Nephron (organoid): ENCODE measurements around the gene GPR3.
A peak's percentile ranks its signal among the peaks of the same experiment; 100 is the strongest.
"Not testable (repeated sequence)": the region's sequence is repeated elsewhere in the genome, so short reads cannot be mapped to it uniquely, and the experiment has no call there.

Experiments
- H3K27ac Mint-ChIP-seq, 3 experiments: 2 replicates each; pipeline ENCODE4 v1.8.0; 2020; ENCODE audit warnings: mixed read lengths in 3 of 3, mild to moderate bottlenecking in 2 of 3, moderate library complexity in 1 of 3
- H3K27me3 Mint-ChIP-seq: 2 replicates; pipeline ENCODE4 v1.8.0; 2021; ENCODE audit warnings: low read depth, mild to moderate bottlenecking, moderate library complexity, mixed read lengths
- H3K36me3 Mint-ChIP-seq: 2 replicates; pipeline ENCODE4 v1.8.0; 2020; ENCODE audit warnings: low read depth, mixed read lengths
- H3K4me1 Mint-ChIP-seq: 2 replicates; pipeline ENCODE4 v1.8.0; 2020; ENCODE audit warnings: mixed read lengths
- H3K4me3 Mint-ChIP-seq, 3 experiments: 2 replicates each; pipeline ENCODE4 v1.8.0; 2020; ENCODE audit warnings: mild to moderate bottlenecking in 3 of 3, mixed read lengths in 3 of 3, moderate library complexity in 2 of 3
- H3K9me3 Mint-ChIP-seq: 2 replicates; pipeline ENCODE4 v1.8.0; 2020; ENCODE audit warnings: mixed read lengths
- TF ChIP-seq, protein P1 (sequence below), 3 experiments: fragments of 200-600 bp; sonication (generic); IDR thresholded peaks; one replicate each; pipeline ENCODE4 v1.5.0; 2021; ENCODE audit warnings: antibody characterized with exemption in 3 of 3; ENCODE audit not compliant: unreplicated experiment in 3 of 3

The GPR3 gene

DNA sequence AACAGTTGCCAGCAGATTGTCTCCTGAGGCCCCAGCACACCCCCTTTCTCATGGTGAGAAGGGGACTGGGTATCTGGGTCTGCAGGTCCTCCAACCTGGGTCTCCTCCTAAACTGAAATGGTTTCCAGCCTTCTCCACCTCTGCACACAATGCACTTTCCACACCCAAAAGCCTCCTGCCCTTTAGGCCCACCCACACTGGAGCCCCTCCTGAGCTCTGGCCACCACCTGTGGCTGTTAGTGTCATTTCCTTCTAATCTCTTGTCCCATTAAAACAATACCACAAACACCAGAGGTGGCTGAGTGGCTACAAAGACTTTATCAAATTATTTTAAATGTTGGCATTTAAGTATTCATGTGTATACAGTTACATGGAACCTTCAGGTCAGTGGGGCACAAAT is 11.5 kb downstream of the GPR3 start:
- Mint-ChIP-seq H3K27me3 (peaks cover 1% of the 10 kb centered on the region), H3K27ac (peak overlapping the region; percentile 97 to 99 (median 97)), H3K4me1 (peaks cover 76% of the 10 kb centered on the region), H3K9me3 (no peaks in the 10 kb centered on the region), H3K36me3 (peaks cover 22% of the 10 kb centered on the region), H3K4me3 (peak overlapping the region in 2 of 3 experiments; percentile 16 to 67)
- TF ChIP-seq, protein P1, sequence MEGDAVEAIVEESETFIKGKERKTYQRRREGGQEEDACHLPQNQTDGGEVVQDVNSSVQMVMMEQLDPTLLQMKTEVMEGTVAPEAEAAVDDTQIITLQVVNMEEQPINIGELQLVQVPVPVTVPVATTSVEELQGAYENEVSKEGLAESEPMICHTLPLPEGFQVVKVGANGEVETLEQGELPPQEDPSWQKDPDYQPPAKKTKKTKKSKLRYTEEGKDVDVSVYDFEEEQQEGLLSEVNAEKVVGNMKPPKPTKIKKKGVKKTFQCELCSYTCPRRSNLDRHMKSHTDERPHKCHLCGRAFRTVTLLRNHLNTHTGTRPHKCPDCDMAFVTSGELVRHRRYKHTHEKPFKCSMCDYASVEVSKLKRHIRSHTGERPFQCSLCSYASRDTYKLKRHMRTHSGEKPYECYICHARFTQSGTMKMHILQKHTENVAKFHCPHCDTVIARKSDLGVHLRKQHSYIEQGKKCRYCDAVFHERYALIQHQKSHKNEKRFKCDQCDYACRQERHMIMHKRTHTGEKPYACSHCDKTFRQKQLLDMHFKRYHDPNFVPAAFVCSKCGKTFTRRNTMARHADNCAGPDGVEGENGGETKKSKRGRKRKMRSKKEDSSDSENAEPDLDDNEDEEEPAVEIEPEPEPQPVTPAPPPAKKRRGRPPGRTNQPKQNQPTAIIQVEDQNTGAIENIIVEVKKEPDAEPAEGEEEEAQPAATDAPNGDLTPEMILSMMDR (IDR thresholded peaks at IDR 0.05; ENCODE audit: unreplicated experiment in 3 of 3) = no peak

DNA sequence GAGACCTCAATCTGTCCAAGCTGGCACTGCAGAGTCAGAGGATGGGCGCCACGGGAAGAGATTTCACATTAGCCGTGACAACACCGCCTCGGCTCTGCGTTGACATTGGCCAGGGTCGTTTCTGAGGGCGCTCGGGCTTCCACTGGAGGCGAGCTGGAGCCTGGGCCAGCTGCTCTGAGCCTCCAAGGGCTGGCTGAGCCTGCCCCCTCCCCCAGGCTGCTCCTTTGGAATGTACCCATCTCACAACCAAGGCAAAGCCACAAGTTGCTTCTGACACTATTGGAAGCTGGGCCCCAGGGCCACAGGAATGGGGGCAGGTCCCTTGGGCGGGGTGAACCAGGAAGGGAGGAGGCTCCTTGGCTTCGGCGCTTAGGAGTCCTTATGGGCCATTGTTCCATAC is 12.7 kb downstream of the GPR3 start:
- Mint-ChIP-seq H3K27ac (peak overlapping the region; percentile 93 to 99 (median 97)), H3K4me1 (peaks cover 68% of the 10 kb centered on the region), H3K27me3 (no peaks in the 10 kb centered on the region)

DNA sequence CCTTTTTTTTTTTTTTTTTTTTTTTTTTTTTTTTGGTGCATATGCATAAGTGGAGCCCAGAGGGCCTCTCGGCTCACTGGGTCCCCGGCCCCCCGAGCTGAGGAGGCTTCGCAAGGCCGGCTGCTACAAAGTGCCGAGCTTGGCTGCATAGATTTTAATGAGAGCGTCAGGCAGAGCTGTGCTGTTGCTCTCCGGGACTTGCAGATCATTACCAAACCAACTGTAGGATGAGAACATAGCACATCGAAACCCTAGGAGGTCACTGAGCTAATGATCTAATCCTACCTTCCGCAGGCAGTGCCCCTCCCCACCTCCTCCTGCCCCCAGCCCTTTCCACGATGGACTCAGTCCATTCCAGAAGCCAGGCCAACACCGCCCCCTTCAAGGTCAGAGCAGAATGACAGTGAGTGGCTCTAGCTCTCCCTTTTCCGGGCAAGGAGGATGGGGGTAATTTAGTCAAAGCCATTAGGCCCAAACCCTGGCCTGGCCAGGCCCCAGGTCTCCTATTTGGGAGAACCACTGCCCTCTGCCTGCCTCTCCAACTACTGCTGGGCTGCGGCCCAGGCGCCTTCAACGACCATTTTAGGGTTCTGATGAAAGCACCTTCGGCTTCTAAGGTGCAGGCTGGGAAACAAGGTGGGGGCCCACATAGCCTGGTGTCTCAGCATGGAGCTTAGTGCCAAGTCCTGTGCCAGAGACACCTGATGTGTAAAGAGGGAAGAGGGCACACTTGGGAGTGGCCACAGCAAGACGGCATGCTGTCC is 13.4 kb downstream of the GPR3 start:
- not testable (repeated sequence) for H3K9me3 Mint-ChIP-seq, H3K4me3 Mint-ChIP-seq, H3K27me3 Mint-ChIP-seq
- Mint-ChIP-seq H3K4me1 (peaks cover 61% of the 10 kb centered on the region), H3K36me3 (peaks cover 31% of the 10 kb centered on the region), H3K27ac (peak overlapping the region; percentile 93 to 99 (median 97))
- TF ChIP-seq, protein P1 (IDR thresholded peaks at IDR 0.05; ENCODE audit: unreplicated experiment in 3 of 3) = peak in 2 of 3 experiments; percentile 9 to 34

More for the DNA sequence above, 12.7 kb downstream of the GPR3 start:
- Mint-ChIP-seq H3K4me3 (no peak overlapping the region), H3K9me3 (no peaks in the 10 kb centered on the region), H3K36me3 (peaks cover 24% of the 10 kb centered on the region)
- TF ChIP-seq, protein P1 (IDR thresholded peaks at IDR 0.05; ENCODE audit: unreplicated experiment in 3 of 3) = no peak

DNA sequence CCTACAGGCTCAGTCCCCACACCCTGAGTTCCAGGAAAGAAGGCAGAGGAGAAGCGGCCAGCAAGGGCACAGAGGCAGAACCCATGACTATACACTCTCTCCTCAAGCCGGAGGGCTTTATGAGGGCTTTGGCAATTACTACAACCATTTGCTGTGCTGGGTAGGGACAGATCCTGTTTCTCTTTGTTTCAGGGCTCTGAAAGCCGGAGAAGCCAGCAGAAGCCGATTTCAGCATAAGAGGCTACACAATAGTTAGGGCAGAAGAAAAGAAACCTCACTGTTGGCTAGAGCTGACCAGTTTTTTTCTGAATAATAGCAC is 13.9 kb downstream of the GPR3 start:
- Mint-ChIP-seq H3K9me3 (no peaks in the 10 kb centered on the region), H3K4me3 (peak overlapping the region in 1 of 3 experiments; percentile 28), H3K4me1 (peaks cover 55% of the 10 kb centered on the region), H3K36me3 (peaks cover 37% of the 10 kb centered on the region), H3K27me3 (no peaks in the 10 kb centered on the region), H3K27ac (peak overlapping the region; percentile 93 to 99 (median 97))
- TF ChIP-seq, protein P1 (IDR thresholded peaks at IDR 0.05; ENCODE audit: unreplicated experiment in 3 of 3) = no peak

DNA sequence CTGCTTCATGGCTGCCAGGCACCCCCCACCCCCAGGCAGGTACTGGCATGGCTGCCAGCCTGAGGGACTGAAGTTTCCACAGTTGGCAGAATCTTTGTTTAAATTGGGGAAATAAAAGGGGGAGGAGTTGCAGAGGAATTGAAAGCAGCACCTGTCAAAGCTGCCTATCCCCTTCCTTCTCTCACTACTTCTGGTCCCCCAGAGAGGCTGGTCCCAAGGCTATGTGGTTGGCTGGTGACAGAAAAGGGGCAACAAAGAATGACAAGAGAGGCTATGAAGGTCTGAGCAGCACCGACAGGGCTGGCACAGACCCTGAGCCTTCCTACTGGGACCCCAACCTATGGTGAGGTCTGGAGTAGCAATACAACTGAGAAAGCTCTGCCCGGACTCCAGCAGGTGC is 14.4 kb downstream of the GPR3 start:
- not testable (repeated sequence) for H3K27me3 Mint-ChIP-seq, H3K4me3 Mint-ChIP-seq, H3K9me3 Mint-ChIP-seq
- peaks cover 51% of the 10 kb centered on the region for H3K4me1 Mint-ChIP-seq
- H3K27ac Mint-ChIP-seq = peak overlapping the region; percentile 62 to 97 (median 93)
- H3K36me3 Mint-ChIP-seq = peaks cover 39% of the 10 kb centered on the region

DNA sequence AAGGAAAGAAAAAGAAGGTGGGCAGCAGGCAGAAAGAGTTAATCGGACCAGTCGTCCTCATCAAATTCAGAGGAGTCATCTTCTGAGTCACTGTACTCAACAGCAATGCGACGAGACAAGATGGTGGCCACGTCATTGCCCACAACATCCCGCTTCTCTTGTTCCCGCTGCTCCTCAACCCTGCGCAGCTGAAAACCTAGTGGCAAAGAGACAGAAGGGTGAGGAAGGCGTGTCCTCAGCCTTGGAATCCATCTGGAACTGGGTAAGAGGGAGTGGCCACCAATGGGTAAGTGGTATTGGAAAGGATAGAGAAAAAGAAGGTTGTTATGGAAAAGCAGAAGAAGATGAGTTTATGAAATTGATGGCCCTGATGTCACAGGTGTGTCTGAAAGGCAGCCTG is 15.7 kb downstream of the GPR3 start:
- peaks cover 49% of the 10 kb centered on the region for H3K36me3 Mint-ChIP-seq
- no peaks in the 10 kb centered on the region for H3K27me3 Mint-ChIP-seq
- no peak overlapping the region for H3K27ac Mint-ChIP-seq
- TF ChIP-seq, protein P1 (IDR thresholded peaks at IDR 0.05; ENCODE audit: unreplicated experiment in 3 of 3) = no peak
- peaks cover 42% of the 10 kb centered on the region for H3K4me1 Mint-ChIP-seq
- no peaks in the 10 kb centered on the region for H3K9me3 Mint-ChIP-seq
- H3K4me3 Mint-ChIP-seq = no peak overlapping the region
